IMR-90 (cell line): ENCODE results near the gene PSMB11. TPM values are rescaled to one million over a fixed set of nuclear protein-coding genes. Genes with fewer than 3 reads are reported as not detected.

Experiments used
- BHLHE40 ChIP-seq: fragments of 150-350 bp; IDR thresholded peaks from 2 replicates; pipeline ENCODE4 v1.6.1; 2016; ENCODE audit warnings: mild to moderate bottlenecking, low read depth, low read length
- ELK1 ChIP-seq: fragments of 150-350 bp; IDR thresholded peaks from 2 replicates; pipeline ENCODE4 v1.6.1; 2016; ENCODE audit warnings: low read depth, mild to moderate bottlenecking, low read length, moderate library complexity, borderline replicate concordance
- USF2 ChIP-seq: fragments of 150-350 bp; IDR thresholded peaks from 2 replicates; pipeline ENCODE4 v1.6.1; 2017; ENCODE audit warnings: mild to moderate bottlenecking, antibody characterized with exemption, low read length, low read depth
- polyA plus RNA-seq, 3 experiments: library from polyadenylated mRNA; depleted of rRNA; stranded (reverse); fragments of >200 nt; gene quantifications; 2 replicates each; pipeline ENCODE4 v1.2.3, GENCODE V29; 2012; ENCODE audit warnings: low replicate concordance in 1 of 3
- total RNA-seq: library from RNA; depleted of rRNA; stranded (reverse); fragments of >200 nt; gene quantifications from 2 replicates; pipeline ENCODE4 v1.2.3, GENCODE V29; 2012

The PSMB11 gene
- total and polyA plus RNA-seq, 2 of the 4 experiments (the other 2 are of a cell fraction), result not detected

GRCh38 chr14:23060536-23061260, 18.7 kb downstream of the PSMB11 start (continued):
- TF ChIP-seq BHLHE40 (no peak), USF2 (no peak), ELK1 (no peak)
